Activated CD4-positive, CD25-positive, alpha-beta regulatory T cell (primary cell): ENCODE data around the gene AHRR.
A peak's percentile ranks its signal among the peaks of the same experiment; 100 is the strongest.

Experiments
- DNase-seq, 4 experiments: peaks; one replicate each; lab custom pipeline; 2025; lab: John Stamatoyannopoulos, UW

AHRR gene

DNA sequence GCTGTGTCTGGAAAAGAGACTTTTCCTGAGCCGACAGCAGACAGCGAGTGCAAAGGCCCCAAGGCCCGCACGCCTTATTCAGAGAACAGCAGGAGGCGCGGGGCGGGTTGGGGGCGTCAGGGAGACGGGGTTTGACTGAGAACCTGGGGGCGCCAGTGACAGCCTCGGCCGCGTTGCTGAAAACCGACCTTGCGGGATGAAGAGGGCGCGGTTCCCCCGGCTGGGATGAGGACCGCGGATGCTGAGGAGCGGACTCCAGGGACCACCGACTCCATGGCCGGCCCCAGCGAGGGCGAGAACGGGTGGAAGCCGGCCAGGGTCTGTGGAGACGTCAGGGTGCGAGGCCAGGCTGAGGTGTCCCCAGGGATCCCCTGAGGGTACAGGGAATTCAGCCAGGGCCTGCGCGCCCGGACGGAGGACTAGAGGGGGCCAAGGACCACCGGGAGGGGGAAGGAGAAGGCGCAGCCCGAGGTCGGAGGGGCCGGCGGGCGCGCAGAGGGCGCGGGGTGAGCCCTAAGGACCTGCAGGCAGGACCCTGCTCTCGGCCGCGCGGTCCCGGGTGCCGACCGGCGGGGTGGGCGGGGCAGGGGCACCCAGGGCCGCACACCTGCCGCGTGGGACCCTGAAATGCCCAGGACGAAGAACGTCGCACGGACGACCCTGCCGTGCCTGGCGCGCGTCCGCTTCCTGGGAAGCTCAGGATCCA, 837 bp upstream of the AHRR start:
- no peak for DNase-seq

DNA sequence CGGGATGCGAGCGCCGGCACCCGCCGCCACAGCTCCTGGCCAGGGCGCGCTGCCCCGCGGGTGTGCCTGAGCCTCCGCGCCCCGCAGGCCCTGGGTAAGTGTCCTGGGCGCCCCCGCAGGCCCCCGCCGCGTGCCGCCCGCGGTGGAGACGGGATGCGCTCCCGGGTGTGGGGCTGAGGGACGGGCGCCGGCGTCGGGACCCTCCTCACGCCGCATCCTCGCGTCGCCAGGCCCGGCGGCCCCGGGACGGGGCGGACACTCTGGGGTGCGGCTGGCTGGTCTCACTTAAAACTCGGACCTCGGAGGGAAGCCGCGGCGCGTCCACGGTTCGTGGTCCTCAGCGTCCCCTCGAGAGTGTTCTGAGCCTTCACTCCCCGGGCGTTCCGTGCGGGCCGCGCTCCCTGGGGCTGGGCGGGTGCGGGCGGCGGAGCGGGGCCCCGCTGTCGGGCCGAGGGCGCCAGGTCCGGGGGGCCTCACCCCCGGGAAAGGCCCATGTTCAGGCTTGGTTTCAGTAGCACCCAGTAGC, 275 bp downstream of the AHRR start:
- DNase-seq: no peak

DNA sequence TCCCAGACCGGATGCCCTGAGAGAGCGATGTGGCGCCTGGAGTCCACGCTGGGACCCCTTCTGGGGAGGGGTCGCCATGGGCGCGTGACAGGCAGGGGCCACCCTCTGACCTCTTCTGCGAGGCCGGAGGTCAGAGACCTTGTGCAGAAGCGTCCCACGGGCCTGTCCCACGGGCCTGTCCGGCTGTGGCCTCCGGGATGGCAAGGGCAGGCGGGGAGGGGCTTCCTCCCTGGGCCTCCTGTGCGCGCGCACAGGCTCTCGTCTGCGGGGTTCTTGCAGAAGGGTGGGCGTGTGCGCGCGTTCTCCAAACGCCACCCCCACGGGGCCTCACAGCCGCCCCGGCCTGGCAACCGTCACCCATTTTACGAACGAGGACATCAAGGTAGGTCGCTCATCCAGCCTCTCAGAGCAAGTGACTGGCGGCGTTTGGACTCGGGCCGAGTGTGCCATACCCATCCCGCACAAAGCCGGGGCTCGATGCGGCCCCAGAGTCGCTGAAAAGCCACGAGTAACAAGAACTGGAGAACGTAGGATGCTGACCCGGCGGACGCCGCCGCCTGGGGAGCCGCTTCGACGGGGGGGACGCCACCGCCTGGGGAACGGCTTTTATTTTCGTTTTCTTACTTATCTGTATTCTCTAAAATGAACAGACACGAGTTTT, 897 bp downstream of the AHRR start:
- no peak for DNase-seq

DNA sequence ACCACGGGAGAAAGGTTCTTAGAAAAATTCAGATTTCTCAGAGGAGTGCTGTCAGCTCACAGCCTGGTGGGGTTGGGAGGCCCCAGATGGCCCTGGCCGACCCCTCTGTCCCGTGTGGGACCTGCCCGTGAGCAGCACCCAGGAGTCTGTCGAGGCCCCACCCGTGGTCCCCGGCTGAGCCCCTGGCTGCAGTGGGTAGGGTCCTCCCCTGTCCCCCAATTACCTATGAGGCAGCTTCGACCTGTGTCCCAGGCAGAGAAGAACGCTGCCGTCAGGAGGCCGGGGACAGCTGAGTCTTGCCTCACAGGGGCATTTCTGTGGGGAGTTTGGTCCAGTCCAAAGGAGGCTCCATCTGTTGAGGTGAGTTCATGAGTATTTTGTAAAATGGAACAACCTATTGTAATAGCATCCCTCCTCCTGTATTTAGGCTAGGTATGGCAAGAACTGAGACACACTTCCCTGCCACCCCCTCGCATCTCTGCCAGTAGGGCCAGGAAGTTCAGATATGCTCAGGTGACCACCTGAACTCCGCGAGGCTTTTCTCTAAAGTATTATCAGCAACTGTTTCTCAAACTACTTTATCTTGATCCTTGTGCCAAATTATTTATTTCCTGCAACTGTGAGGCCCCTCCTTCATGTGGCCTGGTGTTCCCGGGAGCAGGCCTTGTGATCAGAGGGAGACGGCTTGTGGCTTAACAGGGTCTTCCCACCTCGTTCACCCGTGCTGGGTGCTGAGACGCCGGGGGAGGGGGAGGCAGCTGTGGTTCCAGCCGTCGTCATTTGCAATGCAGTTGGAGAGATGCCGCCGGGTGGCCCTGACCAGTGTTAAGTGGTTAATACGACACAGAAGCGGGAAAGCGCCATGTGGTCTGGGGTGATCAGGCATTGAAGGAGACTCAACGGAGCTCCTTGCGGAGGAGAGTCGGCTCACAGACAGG, 1.7 kb downstream of the AHRR start:
- no peak for DNase-seq

DNA sequence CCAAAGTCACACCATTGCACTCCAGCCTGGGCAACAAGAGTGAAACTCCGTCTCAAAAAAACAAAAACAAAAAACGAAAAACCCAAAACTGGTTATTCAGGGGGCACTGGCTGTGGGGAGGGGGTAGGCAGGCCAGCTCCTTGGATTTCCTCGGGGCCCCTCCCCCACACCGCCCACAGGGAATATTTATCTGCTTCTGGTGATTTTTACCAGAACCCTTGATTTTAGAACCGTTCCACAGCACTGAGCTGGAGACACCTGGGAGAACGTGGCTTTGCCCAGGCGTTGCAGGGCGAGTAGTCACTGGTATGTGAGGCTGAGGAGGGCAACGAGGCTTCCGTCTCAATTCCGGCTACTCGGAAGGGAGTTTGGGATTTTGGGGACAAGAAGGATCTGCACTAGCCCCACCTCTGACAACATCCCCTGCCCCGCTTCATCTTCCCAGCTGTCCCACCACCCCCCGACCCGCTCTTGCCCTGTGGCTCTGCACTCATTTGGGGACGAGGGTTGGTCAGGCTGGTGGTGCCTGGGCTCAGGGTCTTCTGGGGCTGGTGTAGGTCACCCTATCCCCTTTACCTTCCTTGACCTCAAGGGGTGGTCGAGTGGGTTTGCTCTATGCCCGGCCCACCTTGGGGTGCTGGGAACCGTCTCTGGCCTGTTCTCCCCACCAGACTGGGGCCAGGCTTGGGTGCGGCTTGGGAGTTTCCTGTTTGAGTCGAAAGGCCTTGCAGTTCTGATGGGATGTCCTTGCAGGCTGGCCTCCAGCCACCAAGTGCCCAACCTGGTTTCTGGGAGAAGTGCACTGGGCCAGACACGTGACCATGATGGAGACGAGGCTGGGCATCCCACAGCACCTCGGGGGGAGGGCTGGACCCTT, 3.5 kb downstream of the AHRR start:
- no peak for DNase-seq

DNA sequence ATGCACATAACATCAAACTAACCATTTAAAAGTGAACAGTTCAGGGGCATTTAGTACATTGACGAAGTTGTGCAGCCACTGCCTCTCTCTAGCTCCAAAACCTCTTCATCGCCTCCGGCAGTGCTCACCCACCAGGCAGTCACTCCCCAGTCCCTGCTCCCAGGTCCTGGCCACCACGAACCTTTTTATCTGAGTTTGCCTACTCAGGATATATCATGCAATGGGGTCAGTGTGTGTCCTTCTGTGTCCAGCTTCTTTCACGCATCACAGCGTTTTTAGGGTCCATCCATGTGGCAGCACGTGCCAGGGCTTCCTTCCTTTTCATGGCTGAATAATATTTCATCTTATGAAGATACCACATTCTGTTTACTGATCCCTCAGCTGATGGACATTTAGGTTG, 4.6 kb downstream of the AHRR start:
- no peak for DNase-seq

DNA sequence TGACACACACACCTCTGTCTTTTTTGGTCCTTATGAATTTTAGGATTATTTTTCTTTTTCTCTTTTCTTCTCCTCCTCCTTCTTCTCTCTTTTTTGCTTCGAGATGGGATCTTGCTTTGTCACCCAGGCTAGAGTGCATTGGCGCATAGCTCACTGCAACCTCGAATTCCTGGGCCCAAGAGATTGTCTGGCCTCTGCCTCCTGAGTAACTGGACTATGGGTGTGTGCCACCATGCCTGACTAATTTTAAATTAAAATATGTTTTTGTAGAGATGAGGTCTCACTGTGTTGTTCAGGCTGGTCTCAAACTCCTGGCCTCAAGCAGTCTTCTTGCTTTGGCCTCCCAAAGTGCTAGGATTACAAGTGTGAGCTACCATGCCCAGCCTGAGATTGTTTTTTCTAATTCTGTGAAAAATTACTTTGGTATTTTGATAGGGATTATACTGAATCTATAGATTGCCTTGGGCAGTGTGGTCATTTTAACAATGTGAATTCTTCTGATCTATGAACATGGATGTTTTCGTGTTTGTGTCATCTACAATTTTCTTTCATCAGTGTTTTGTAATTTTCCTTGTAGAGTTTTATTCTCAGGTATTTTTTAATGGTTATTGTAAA, 7.7 kb downstream of the AHRR start:
- no peak for DNase-seq

DNA sequence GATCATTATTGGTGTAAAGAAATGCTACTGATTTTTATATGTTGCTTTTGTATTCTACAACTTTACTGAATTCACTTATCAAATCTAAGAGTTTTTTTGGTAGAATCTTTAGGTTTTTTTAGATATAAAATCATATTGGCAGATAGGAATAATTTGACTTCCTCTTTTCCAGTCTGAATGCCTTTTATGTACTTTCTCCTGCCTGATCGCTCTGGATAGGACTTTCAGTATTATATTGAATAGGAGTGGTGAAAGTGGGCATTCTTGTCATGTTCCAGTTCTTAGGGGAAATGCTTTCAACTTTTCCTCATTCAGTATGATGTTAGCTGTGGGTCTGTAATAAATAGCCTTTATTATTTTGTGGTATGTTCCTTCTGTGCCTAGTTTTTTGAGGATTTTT, 8.3 kb downstream of the AHRR start:
- DNase-seq: no peak

DNA sequence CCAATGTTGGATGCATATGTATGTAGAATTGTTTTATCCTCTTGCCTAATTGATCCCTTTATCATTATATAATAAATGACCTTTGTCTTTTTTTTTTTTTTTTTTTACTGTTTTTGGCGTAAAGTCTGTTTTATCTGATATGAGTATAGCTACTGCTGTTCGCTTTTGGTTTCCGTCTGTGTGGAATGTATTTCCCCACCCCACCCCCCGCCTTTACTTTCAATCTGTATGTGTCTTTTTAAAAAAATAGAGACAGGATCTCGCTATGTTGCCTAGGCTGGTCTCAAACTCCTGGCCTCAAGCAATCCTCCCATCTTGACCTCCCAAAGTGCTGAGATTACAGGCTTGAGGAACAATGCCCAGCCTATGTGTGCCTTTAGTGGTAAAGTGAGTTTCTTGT, 11.3 kb downstream of the AHRR start:
- no peak for DNase-seq

DNA sequence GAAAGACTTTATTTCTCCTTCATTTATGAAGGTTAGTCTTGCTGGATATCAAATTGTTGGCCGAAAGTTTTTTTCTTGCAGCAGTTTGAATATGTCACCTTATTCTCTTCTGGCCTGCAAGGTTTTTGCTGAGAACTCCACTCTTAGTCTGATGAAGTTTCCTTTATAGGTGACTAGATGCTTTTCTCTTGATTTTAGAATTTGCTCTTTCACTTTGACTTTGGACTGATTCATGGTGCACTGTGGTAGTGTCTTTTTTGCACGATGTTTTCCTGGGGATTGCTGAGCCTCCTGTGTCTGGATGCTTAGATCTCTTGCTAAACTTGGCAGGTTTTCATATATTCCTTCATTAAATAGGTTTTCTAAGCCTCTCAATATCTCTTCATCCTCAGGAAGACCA, 12.4 kb downstream of the AHRR start:
- no peak for DNase-seq

DNA sequence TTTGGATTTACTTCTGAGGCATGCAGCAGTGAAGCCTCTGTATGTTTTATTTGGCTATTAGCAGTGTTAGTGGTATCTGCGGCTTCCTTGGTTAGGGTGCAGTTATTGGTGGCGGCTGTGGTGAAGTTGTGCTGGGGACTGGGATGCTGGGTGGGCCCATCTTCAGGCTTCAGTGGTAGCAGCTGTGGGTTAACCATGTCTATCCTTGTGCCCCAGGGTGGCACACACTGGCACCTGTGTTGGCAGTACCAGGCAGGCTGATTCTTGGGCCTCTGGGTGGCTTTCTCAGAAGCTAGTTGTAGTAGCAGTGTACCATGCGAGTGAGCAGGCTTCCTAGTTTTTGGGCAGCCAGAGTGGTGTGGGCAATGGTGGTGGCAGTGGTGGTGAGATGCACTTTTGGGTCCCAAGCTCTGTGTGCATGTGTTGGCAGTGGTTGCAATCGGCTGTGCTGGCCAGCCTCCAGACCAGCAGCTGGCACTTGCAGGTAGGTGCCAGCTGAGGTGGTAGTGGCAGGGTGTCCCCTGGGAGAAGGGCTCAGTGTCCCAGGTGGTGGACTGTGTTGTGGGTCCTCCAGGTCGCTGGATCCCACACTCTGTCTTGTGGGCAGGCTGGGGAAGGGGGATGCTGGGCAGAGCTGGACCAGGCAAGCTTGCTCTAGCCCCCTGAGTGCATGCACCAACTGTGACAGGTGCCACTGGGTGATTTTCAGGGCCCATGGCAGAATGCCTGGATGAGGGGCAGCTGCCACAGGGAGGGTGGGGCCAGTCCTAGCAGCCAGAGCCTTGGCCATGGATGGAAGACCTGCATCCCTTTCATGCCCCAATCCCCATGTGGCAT, 13.6 kb downstream of the AHRR start:
- no peak for DNase-seq

DNA sequence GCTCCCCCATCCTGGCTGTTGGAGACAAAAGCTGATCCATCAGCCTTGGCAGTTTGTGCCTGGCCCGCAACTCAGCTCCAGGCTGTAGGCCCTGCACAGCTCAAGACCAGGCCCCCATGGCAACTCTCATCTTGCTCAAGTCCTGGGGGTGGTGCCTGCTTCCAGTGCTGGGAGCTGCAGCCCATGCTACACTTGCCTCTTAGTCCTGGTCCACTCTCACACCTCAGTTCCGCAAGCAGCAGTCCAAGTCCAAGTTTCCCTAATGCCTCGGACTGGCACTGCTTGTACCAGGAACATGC, 14.2 kb downstream of the AHRR start:
- no peak for DNase-seq

DNA sequence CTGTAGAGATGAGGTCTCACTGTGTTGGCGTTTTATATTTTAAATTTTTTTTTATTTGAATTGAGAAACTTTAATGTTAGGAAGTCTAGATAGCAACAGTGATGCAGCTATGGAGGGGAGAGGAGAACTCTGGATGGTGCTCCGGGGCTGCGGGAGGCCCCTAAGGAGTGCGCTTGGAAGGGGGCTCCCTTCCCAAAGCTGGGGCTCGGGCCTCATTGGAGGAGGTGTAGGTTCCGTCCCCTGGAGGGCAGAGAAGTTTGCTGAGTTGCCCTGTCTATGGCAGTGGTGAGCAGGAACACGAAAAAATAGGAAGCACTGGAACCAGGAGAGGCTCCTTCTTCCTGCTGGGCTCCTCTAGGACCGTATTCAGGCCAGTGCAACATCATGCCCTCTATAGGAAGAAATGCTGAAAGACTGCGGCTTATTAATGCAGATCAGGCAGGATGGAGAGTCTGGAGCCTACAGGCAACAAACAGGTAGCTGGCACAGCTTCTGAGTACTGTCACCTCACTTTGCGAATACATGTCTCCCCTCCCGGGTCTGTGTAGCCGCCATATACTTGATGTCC, 16.1 kb downstream of the AHRR start:
- no peak for DNase-seq

DNA sequence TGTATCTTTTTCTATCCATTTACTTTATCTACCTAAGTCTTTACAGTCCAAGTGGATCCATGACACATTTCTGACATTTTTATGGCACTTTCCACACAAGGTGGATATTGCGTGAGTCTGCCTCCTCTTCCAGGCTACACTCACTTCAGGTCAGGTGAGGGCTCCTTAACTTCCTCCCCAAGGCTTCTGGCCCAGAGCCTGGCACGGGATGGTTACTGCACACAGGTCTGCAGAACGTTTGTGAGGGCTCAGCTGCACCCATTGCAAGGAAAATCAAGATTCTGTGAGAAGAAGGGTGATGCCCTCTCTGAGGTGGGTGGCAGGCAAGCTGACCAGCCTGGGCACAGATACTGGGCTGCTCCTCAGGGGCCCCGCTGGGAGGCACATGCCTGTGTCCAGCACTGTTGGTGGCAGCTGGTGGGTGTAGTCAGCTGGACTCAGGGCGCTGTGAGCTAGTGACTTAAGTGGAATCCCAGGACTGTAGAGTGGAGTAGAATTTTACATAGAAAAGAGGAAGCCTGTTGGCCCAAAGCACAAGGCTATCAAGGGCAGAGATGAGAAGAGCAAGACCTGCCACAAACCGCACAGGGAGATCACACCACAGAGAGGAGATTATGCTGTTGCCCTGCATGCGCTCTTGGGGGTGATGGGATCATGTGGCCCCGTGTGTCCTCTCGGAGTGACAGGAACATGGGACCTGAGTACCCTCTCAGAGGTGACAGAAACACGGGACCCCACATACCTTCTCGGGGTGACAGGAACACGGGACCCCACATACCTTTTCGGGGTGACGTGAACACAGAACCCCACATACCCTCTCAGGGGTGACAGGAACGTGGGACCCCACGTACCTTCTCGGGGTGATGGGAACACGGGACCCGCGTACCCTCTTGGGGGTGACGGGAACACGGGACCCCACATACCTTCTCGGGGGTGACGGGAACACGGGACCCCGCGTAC, 21.3 kb downstream of the AHRR start:
- DNase-seq: no peak

DNA sequence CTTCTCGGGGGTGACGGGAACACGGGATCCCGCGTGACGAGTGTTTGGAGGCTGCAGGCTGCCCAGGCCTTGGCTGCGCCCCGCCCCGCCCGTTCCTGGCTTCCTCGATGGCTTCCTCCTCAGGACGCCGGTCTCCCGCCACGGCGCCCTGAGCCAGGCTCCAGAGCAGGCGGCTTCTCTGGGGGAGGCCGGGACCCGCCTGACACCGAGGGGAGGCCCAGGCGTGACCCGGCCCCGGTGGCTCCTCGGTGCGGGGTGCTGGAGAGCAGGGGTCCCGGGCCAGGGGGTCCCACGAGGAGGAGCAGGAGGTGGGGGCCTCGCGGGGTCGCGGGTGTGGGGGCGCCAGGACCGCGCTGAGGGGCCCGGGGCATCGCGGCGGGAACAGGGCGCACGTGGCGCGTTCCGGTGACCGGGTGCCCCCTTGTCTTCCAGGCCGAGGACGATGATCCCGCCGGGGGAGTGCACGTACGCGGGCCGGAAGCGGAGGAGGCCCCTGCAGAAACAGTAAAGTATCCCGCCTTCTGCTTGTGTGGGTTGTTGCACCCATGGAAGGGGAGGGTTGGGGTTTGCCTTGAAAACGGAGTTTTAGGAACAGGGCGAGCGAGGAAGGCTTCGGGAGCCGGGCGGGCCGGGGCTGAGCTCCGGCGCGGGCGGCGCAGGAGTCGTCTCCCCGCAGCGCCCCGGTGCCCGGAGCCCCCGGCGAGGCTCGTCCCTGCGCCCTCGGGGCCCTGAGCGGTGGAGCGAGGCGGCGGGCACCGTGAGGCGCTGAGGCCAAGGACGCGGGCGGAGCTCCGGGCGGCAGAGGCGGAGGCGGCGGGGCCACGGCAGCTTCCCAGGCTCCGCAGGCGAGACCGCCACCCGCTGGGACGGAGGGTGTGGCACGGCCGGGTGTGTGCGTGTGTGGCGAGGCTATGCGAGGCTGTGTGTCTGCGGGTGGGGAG, 22.2 kb downstream of the AHRR start:
- DNase-seq: peak in 2 of 4 experiments; percentile 13 to 18

DNA sequence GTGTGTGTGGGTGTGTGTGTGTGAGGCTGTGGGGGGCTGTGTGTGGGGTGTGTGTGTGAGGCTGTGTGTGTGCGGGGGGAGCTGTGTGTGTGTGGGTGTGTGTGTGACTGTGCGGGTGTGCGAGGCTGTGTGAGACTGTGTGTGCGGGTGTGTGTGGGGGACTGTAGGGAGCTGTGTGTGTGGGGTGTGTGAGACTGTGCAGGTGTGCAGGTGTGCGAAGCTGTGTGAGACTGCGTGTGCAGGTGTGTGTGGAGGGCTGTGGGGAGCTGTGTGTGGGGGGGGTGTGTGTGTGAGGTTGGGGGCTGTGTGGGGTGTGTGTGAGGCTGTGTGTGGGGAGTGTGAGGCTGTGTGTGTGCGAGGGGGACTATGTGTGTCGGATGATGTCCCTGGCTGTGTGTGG, 23.2 kb downstream of the AHRR start:
- no peak for DNase-seq

DNA sequence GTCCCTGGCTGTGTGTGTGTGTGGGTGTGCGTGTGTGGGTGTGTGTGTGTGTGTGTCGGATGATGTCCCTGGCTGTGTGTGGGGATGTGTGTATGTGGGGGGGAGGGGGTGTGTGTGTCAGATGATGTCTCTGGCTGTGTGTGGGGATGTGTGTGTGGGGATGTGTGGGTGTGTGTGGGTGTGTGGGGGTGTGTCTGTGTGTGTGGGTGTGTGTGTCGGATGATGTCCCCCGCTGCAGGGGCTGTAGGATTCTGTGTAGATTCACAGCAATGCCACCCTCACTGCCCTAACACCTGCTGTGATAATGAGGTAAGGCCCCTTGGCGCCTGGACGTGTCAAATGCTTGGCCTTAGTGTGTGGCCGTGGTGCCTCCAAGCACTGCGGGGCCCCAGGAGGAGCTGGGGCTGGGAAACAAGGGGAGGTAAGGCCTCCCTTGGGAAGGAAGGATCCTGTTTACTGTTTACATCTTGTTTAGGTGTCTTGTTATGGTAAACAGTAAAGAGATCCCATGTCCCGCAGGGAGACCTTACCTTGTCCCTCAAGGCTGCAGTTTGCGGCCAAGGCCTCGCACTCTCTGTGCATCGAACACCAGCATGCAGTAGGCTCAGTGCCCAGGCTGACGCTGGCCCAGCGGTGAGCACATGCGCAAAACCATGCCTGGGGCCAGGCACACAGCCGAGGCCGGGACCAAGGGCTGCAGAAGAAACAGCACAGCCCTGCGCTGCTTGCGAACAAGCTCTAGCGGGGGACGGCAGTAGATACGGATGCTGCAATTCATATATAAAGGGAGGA, 24.1 kb downstream of the AHRR start:
- no peak for DNase-seq
